ENCODE measurements around the gene RBM11. TPM values are rescaled to one million over a fixed set of nuclear protein-coding genes. Genes with fewer than 3 reads are reported as not detected.

Gene RBM11
- total RNA-seq, 1 experiment from 2014 or later, result 1.7 TPM

GRCh38 chr21:14241297-14241696 lies 25.3 kb downstream of the RBM11 start:
- no peak overlapping the region for H3T11ph ChIP-seq (ENCODE audit: low read length)
- no peak for TF ChIP-seq CTCF (conservative IDR thresholded peaks at IDR 0.05)
- DNase-seq, result no peak
- H4K20me1 ChIP-seq (ENCODE audit: control insufficient read depth, insufficient read depth, insufficient read length), result no peaks in the 10 kb centered on the region
- H2AFZ ChIP-seq (ENCODE audit: low read length), result no peak overlapping the region
- no peak overlapping the region for H2BK5ac ChIP-seq (ENCODE audit: insufficient read length, low read length)
- peaks cover 59 to 65% of the 10 kb centered on the region in 2 experiments for H3K9me3 Mint-ChIP-seq
- no peak overlapping the region for H4K91ac ChIP-seq (ENCODE audit: insufficient read length, low read depth, low read length)
- no peak overlapping the region for H2BK12ac ChIP-seq (ENCODE audit: insufficient read length, low read depth, low read length)
- H3K27ac Mint-ChIP-seq, result no peak overlapping the region
- H3K27ac ChIP-seq (ENCODE audit: insufficient read length, low read depth, low read length), result no peak overlapping the region
- no peak overlapping the region for H3K56ac ChIP-seq (ENCODE audit: insufficient read length, low read depth, low read length)
- no peaks in the 10 kb centered on the region for H3K4me1 Mint-ChIP-seq
- no peaks in the 10 kb centered on the region for H3K79me2 ChIP-seq (ENCODE audit: insufficient read depth, low read length)
- no peaks in the 10 kb centered on the region; a peak in 1 of 7 replicates for H3K36me3 Mint-ChIP-seq (ENCODE audit: insufficient read depth in 1 of 3, low read depth in 3 of 3)
- no peak overlapping the region for H3K23ac ChIP-seq (ENCODE audit: insufficient read length, low read depth, low read length)
- H3K18ac ChIP-seq (ENCODE audit: insufficient read length, low read depth, low read length), result no peak overlapping the region
- H2BK15ac ChIP-seq (ENCODE audit: low read depth, low read length), result no peak overlapping the region
- H3K4me3 Mint-ChIP-seq, result no peak overlapping the region
- no peak overlapping the region for H3K4me2 ChIP-seq (ENCODE audit: insufficient read depth, insufficient read length, low read length)
- H4K8ac ChIP-seq (replicated peaks; ENCODE audit: insufficient read length, low read depth, low read length), result no peak overlapping the region
- H2BK120ac ChIP-seq (ENCODE audit: low read depth, low read length, poor library complexity, severe bottlenecking), result no peak overlapping the region
- no peaks in the 10 kb centered on the region for H3K79me1 ChIP-seq (ENCODE audit: insufficient read depth, low read depth, low read length, poor library complexity, severe bottlenecking)
- no peak overlapping the region for H3K14ac ChIP-seq (ENCODE audit: insufficient read depth, low read length)
- H3K4ac ChIP-seq (ENCODE audit: low read depth, low read length), result no peak overlapping the region
- no peak overlapping the region for H2AK5ac ChIP-seq (ENCODE audit: insufficient read length, low read length)
- H3K9ac ChIP-seq (ENCODE audit: extremely low read depth, insufficient read length, low read length), result no peak overlapping the region
- peaks cover 2% of the 10 kb centered on the region; the same call in 1 of the 2 replicates for H3K4me1 ChIP-seq (ENCODE audit: insufficient read depth, low read length)
- no peak overlapping the region for H4K5ac ChIP-seq (ENCODE audit: insufficient read length, low read depth, low read length)
- WGBS (ENCODE audit: extremely low coverage, insufficient read length, low lambda C conversion rate), result no CpG with 5 or more reads among the region's 2 CpGs
- H3K23me2 ChIP-seq (ENCODE audit: insufficient read length, low read depth, low read length, poor library complexity, severe bottlenecking), result no peaks in the 10 kb centered on the region
- H3K27me3 Mint-ChIP-seq (ENCODE audit: low read depth), result peaks cover 1% of the 10 kb centered on the region; the same call in 1 of the 2 replicates
- no peaks in the 10 kb centered on the region for H3K9me3 ChIP-seq (ENCODE audit: control insufficient read depth, low read depth, low read length)
- no peaks in the 10 kb centered on the region for H3K27me3 ChIP-seq (ENCODE audit: insufficient read depth, low read length)
- H2BK20ac ChIP-seq (ENCODE audit: low read depth, low read length, poor library complexity, severe bottlenecking), result no peak overlapping the region
